Endodermal cell (in vitro differentiated cells): ENCODE measurements around the gene CLCNKB. TPM values are rescaled to one million over a fixed set of nuclear protein-coding genes. Genes with fewer than 3 reads are reported as not detected.

Source experiments
- DNase-seq: peaks from one replicate; pipeline ENCODE4 v3.0.0-alpha.2; 2017
- H3K27ac ChIP-seq: 2 replicates; pipeline ENCODE4 v1.5.1; 2013; ENCODE audit warnings: mild to moderate bottlenecking, low read depth, low read length, moderate library complexity
- H3K27me3 ChIP-seq: 2 replicates; pipeline ENCODE4 v1.6.1; 2013; ENCODE audit warnings: mild to moderate bottlenecking, low read length, moderate library complexity; ENCODE audit not compliant: insufficient read depth, control insufficient read depth, poor library complexity, severe bottlenecking
- H3K36me3 ChIP-seq: 2 replicates; pipeline ENCODE4 v1.7.0; 2013; ENCODE audit warnings: mild to moderate bottlenecking, low read length, moderate library complexity; ENCODE audit not compliant: control insufficient read depth, insufficient read depth
- H3K4me1 ChIP-seq: one replicate; pipeline ENCODE4 v1.7.0; 2013; ENCODE audit warnings: low read length; ENCODE audit not compliant: control insufficient read depth, insufficient read depth
- H3K4me3 ChIP-seq: 2 replicates; pipeline ENCODE4 v1.5.1; 2013; ENCODE audit warnings: mild to moderate bottlenecking, low read length, moderate library complexity
- H3K9ac ChIP-seq: 2 replicates; pipeline ENCODE4 v1.6.1; 2013; ENCODE audit warnings: mild to moderate bottlenecking, low read length, moderate library complexity; ENCODE audit not compliant: poor library complexity, severe bottlenecking; ENCODE audit errors: extremely low read depth
- H3K9me3 ChIP-seq: 2 replicates; pipeline ENCODE4 v1.6.1; 2013; ENCODE audit warnings: mild to moderate bottlenecking, low read length, moderate library complexity; ENCODE audit not compliant: control insufficient read depth
- H3K27ac Mint-ChIP-seq: 2 replicates; pipeline ENCODE4 v1.8.0; 2020; ENCODE audit warnings: mixed read lengths
- H3K27me3 Mint-ChIP-seq: 2 replicates; pipeline ENCODE4 v1.8.0; 2021; ENCODE audit warnings: mild to moderate bottlenecking, mixed read lengths; ENCODE audit not compliant: insufficient read depth
- H3K36me3 Mint-ChIP-seq: 2 replicates; pipeline ENCODE4 v1.8.0; 2020; ENCODE audit warnings: low read depth, mixed read lengths
- H3K4me1 Mint-ChIP-seq: 2 replicates; pipeline ENCODE4 v1.8.0; 2020; ENCODE audit warnings: mixed read lengths
- H3K4me3 Mint-ChIP-seq: 2 replicates; pipeline ENCODE4 v1.8.0; 2020; ENCODE audit warnings: mild to moderate bottlenecking, moderate library complexity, mixed read lengths
- H3K9me3 Mint-ChIP-seq: 2 replicates; pipeline ENCODE4 v1.8.0; 2020; ENCODE audit warnings: mild to moderate bottlenecking, mixed read lengths
- CTCF ChIP-seq: fragments of 200-600 bp; sonication (generic); conservative IDR thresholded peaks from 2 replicates; pipeline ENCODE4 v1.5.0; 2021; ENCODE audit warnings: antibody characterized with exemption, mild to moderate bottlenecking
- WGBS, 2 experiments: methylation state at CpG; one replicate each; pipeline versions ENCODE4 v1.1.5 to v1.1.7; 2013; ENCODE audit warnings: missing lambda C conversion rate in 2 of 2, mixed read lengths in 1 of 2; ENCODE audit not compliant: insufficient coverage in 1 of 2, insufficient read length in 1 of 2; 5-methylcytosine and 5-hydroxymethylcytosine counted together
- total RNA-seq, 2 donors: library from RNA; stranded (reverse); fragmentation: NEBNext Ultra II Directional in 1 of 2; extraction: Animal tissue kit (Norgen Biotek cat#: 25700) in 1 of 2; gene quantifications; 2 replicates in 1 of 2; 3 replicates in 1 of 2; pipeline ENCODE4 v1.2.1, GENCODE V29; 2021

Gene CLCNKB
- total RNA-seq, 2 donors from 2014 or later = 3.6 to 3.7 TPM

GRCh38 chr1:16005597-16005996 is 38.0 kb upstream of the CLCNKB start:
- H3K4me3 ChIP-seq = no peak overlapping the region
- Mint-ChIP-seq H3K27me3 (no peaks in the 10 kb centered on the region), H3K9me3 (no peaks in the 10 kb centered on the region), H3K4me1 (peaks cover 7% of the 10 kb centered on the region), H3K27ac (no peak overlapping the region), H3K36me3 (no peaks in the 10 kb centered on the region), H3K4me3 (no peak overlapping the region)
- no peaks in the 10 kb centered on the region for H3K36me3 ChIP-seq
- no peak overlapping the region for H3K9ac ChIP-seq
- 91 to 97% methylated on average over 5 of the region's 5 CpGs for WGBS, 2 experiments
- no peaks in the 10 kb centered on the region for H3K27me3 ChIP-seq
- TF ChIP-seq CTCF = no peak
- no peaks in the 10 kb centered on the region for H3K9me3 ChIP-seq
- DNase-seq = peak; percentile 24
- no peak overlapping the region for H3K27ac ChIP-seq
- peaks cover 9% of the 10 kb centered on the region for H3K4me1 ChIP-seq

- Mint-ChIP-seq H3K4me1 (peaks cover 7% of the 10 kb centered on the region), H3K9me3 (no peaks in the 10 kb centered on the region), H3K27ac (no peak overlapping the region), H3K27me3 (no peaks in the 10 kb centered on the region), H3K4me3 (no peak overlapping the region), H3K36me3 (no peaks in the 10 kb centered on the region)
- no peak for TF ChIP-seq CTCF
- no peaks in the 10 kb centered on the region for H3K36me3 ChIP-seq
- WGBS, 2 experiments = 88 to 91% methylated on average over 7 to 11 of the region's 11 CpGs
- no peaks in the 10 kb centered on the region for H3K9me3 ChIP-seq
- peaks cover 9% of the 10 kb centered on the region for H3K4me1 ChIP-seq
- no peaks in the 10 kb centered on the region for H3K27me3 ChIP-seq
- no peak overlapping the region for H3K9ac ChIP-seq
- no peak overlapping the region for H3K27ac ChIP-seq
- peak; percentile 36 for DNase-seq
- no peak overlapping the region for H3K4me3 ChIP-seq
Measured at GRCh38 chr1:16006010-16006409, 37.6 kb upstream of the CLCNKB start.

GRCh38 chr1:16006552-16007485 is 36.8 kb upstream of the CLCNKB start:
- Histone ChIP-seq H3K9ac (no peak overlapping the region), H3K4me1 (peaks cover 9% of the 10 kb centered on the region), H3K27ac (no peak overlapping the region), H3K27me3 (no peaks in the 10 kb centered on the region), H3K36me3 (no peaks in the 10 kb centered on the region), H3K4me3 (no peak overlapping the region), H3K9me3 (no peaks in the 10 kb centered on the region)
- Mint-ChIP-seq H3K27me3 (no peaks in the 10 kb centered on the region), H3K9me3 (no peaks in the 10 kb centered on the region), H3K4me1 (peaks cover 7% of the 10 kb centered on the region), H3K4me3 (no peak overlapping the region), H3K27ac (no peak overlapping the region), H3K36me3 (no peaks in the 10 kb centered on the region)
- no peak for DNase-seq
- TF ChIP-seq CTCF = peak; percentile 21
- WGBS, 2 experiments = 77 to 79% methylated on average over 5 to 9 of the region's 9 CpGs
